ENCODE measurements around the gene C17orf58.
"Not testable (repeated sequence)": the region's sequence is repeated elsewhere in the genome, so short reads cannot be mapped to it uniquely, and the experiment has no call there.

The C17orf58 gene

DNA sequence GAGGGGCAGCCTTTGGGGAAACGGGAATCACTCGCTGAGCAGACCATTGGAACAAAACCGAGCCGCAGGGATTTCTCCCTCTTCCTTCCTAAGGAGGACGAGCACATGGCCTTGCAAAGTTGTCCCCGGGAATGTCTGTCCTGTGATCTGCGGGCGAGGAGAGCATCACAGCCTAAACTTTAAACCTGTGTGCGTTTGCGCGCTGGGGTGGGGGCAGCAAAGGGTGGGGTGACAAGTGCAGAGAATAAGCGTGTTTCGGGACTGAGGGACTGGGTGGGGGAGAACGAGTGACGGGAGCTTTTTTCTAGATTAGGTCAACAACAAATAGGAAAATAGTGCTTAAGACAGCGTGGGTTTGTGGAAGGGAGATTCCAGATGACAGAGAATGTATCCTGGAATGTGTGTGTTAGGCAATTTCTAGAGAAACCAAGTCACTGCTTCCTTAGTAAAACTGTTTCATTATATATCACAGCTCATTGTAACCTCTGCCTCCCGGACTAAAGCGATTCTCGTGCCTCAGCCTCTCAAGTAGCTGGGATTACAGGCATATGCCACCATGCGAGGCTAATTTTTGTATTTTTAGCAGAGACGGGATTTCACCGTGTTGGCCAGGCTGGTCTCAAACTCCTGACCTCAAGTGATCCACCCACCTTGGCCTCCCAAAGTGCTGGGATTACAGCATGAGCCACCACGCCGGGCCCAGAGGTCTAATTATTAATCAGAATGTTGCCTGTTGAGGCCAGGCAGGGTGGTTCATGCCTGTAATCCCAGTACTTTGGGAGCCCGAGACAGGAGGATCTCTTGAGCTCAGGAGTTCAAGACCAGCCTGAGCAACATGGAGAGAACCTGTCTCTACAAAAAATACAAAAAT is at the start of gene C17orf58:
C17orf58 (minus strand) TSS at position 169 of the 871 bp plus-strand sequence. CDS start 271 bp downstream, outside the sequence.
- DNase-seq (ENCODE audit: low read depth in 2 of 2): not testable (repeated sequence)

DNA sequence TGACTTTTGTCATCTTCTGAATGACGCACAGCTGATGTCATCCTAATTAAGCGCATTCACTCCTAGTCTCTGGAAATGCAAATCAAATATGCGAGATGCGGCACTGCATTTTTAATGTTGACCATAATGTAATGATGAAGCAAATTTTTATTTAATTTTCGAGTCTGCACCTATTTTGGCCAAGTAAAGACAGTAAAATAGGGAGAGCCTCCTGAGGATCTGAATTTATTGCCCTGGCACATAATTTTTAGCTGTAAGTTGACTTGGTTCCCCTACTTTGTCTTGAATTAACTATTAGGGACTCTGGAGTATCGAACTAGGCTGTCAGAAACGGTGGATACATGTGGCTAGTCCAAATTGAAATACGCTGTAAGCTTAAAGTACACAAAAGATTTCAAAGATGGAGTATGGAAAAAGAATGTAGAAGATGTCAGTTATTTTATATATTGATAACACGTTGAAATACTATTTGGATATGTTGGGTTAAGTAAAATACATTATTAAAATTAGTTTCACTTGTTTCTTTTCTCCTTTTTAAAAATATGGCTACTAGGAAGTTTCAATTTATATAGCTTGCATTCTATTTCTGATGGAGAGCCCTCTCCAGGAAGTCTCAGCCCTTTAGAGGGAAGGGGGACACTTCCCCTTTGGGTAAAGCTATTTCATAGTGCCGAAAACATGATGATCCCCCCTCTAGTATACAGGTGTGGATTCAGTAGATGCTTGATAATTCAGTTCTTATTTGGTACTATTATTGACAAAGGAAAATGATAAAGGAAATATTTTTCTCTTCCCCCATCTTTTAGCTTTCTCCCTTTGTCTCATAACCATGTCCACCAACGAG is 40.3 kb upstream of the C17orf58 start:
- DNase-seq (ENCODE audit: low read depth in 2 of 2): no peak

DNA sequence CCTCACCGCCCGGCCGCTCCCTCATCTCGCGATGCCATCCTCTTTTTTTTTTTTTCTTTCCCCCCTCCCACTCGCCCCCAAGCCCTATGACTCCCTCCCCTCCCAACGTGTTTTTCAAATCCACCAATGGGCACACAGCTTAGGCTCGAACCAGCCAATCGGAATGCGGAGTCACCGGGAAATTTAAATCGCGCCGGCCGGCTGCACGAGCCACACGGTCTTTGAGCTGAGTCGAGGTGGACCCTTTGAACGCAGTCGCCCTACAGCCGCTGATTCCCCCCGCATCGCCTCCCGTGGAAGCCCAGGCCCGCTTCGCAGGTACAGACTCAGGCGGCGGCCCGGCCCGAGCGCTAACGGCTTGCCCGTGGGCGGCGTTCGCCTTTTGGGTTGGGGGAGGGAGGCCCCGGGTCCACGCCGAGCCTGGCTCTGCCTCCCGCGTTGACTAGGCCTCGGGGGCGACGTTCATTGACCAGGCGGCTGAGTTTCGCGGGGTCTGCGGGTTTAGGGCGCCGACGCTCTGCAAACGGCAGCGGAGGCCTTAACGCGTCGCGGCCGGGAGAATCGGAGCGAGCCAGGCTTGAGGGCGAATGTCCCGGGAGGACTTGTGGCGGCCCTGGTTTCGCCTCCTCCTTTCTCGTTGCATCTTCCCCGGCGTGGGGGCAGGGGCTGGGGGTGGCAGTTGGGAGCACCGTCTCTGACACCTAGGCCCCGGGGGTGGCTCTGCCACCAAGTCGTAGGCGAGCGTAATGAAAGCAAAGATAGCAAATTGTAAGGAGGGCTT is 39.4 kb upstream of the C17orf58 start, which contains the start of gene KPNA2:
KPNA2 (plus strand) TSS at position 213 of the 781 bp plus-strand sequence. CDS start 1,398 bp downstream, outside the sequence.
- peak; percentile 78 to 86 for DNase-seq (ENCODE audit: low read depth in 2 of 2)

DNA sequence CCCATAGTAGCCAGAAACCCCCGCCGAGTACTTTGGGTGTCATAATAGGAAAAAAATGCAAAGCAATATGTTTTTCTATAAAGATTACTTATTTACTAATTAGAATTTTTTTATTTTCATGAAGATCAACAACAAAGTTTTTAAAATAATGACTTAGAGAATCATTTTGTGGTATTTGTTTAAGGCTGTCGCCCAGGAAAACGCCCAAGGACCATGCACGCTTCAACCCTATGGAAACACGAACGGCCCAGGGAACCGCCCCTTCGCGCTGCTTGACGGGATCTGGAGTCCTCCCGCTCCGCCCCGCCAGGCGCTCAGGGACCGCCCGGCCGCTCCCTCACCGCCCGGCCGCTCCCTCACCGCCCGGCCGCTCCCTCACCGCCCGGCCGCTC is 38.9 kb upstream of the C17orf58 start:
- DNase-seq (ENCODE audit: low read depth in 2 of 2): peak; percentile 74 to 88

DNA sequence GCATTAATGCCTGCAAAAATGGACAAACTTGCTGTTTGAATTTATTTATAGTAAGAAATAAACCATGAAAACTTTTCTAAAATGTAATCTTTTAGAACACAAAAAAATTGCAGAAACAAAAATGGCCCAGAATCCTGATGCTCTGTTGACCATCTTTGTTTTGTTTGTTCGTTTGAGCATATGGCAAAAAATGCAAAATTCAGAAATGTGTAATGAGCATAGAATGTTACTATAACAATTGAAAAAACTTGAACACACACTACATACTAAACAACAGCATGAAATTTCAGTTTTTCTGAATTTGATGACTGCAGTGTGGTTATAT is 38.1 kb upstream of the C17orf58 start:
- DNase-seq (ENCODE audit: low read depth in 2 of 2): no peak

DNA sequence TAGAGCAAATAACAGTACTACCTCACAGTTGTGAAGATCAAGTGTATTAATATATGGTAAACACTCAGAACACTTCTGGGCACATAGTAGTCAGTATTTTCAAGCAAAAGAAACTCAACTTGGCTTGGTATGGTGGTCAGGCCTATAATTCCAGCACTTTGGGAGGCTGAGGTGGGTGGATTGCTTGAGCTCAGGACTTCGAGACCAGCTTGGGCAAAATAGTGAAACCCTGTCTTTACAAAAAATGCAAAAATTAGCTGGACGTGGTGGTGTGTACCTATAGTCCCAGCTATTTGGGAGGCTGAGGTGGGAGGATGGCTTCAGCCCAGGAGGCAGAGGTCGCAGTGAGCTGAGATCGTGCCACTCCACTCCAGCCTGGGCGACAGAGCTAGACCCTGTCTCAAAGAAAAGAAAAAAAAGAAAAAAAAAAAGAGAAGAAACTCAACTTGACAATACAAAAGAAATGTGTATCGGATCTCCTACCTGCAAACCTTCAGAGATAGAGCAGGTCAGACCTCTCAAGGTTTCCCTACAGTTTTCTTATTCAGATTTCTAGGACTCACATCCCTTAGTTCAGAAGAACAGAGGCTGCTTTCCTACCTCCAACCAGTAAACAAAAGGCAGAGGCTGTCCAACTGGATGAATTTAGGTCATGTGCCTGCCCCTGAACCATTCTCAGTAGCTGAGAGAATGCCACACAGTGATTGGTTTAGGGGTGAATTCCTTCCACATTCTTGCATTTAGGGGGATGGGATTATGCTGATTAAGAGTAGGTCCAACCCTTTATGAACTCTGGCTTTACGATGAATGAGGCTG is 37.6 kb upstream of the C17orf58 start:
- no peak for DNase-seq (ENCODE audit: low read depth in 2 of 2)

DNA sequence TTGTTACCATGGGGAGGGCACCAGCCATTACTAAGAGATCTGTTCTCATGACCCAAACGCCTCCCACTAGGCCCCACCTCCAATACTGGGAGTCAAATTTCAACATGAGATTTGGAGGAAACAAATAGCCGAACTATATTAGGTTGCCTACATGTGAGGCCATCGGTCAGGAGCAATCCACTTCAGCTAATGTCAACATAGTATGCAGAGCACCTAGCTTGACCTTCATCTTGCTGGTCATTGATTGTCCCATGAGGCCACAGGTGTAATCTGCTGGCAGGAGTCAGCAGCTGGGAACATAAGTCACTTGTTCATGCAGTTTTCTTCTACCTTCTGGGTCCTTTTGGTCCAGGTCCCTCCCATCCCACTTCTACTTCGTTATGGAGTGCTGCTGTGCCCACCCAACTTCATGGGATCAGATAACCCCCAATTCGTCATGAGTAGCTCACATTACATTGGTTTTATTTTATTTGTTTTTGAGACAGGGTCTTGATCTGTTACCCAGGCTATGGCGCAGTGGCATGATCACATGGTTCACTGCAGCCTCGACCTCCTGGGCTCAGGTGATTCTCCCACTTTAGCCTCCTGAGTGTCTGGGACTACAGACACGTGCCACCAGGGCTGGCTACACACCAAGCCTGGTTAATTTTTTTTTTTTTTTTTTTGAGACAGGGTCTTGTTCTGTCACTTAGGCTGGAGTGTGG is 33.4 kb upstream of the C17orf58 start:
- DNase-seq (ENCODE audit: low read depth in 2 of 2): no peak

DNA sequence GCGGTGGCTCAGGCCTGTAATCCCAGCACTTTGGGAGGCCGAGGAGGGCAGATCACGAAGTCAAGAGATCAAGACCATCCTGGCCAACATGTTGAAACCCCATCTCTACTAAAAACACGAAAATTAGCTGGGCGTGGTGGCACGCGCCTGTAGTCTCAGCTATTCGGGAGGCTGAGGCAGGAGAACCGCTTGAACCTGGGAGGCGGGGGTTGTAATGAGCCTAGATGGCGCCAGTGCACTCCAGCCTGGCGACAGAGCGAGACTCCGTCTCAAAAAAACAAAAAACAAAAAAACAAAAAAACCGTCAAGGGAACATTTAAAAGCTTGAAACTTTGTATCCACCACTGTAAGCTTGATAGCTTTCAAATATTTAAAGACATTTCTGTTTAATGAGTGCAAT is 26.3 kb upstream of the C17orf58 start:
- DNase-seq (ENCODE audit: low read depth in 2 of 2): not testable (repeated sequence)

DNA sequence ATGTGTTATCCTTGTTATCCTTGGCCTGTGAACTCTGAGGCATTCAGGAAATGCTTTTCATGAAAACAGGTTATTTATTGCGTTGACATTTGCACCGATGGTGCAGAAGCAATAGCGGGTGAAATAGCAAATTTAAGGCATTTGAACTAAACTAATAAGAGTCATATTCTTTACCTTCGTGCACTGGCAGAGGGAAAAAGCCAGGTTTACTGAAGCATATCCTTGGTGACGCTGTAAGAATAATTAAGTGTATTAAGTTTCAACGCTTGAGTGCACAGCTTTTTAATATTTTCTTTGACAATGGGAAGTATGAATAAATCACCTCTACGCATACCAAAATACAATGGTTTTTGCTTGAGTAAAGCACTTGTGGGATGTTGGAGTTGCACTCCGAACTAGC is 25.7 kb upstream of the C17orf58 start:
- no peak for DNase-seq (ENCODE audit: low read depth in 2 of 2)

DNA sequence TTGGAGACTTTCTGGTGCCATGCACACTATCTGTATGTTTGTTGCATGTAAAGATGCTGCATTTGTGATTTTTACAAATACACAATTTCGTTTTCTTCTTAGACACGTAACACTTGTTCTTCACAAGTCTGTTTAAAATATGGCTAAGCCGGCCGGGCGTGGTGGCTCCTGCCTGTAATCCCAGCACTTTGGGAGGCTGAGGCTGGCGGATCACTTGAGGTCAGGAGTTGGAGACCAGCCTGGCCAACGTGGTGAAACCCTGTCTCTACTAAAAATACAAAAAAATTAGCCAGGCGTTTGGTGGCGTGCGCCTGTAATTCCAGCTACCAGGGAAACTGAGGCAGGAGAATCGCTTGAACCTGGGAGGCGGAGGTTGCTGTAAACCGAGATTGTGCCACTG is 24.5 kb upstream of the C17orf58 start:
- DNase-seq (ENCODE audit: low read depth in 2 of 2): not testable (repeated sequence)

DNA sequence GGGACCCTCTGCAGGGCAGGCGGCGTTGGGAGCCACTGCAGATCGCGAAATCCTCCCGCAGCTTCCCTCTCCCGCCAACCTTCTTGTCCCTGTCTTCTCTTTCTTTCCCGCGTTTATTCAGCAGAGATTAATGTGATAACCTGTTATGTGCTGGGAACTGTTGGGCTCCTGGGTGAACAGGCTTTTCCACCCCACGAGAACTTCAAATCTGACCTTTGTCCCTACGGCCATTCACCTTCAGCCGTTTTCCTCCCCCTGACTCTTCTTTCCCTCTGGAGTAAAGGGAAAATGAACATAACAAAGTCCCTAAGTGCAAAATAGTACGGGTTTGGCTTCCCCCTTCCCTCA is 24.1 kb upstream of the C17orf58 start:
- no peak for DNase-seq (ENCODE audit: low read depth in 2 of 2)

DNA sequence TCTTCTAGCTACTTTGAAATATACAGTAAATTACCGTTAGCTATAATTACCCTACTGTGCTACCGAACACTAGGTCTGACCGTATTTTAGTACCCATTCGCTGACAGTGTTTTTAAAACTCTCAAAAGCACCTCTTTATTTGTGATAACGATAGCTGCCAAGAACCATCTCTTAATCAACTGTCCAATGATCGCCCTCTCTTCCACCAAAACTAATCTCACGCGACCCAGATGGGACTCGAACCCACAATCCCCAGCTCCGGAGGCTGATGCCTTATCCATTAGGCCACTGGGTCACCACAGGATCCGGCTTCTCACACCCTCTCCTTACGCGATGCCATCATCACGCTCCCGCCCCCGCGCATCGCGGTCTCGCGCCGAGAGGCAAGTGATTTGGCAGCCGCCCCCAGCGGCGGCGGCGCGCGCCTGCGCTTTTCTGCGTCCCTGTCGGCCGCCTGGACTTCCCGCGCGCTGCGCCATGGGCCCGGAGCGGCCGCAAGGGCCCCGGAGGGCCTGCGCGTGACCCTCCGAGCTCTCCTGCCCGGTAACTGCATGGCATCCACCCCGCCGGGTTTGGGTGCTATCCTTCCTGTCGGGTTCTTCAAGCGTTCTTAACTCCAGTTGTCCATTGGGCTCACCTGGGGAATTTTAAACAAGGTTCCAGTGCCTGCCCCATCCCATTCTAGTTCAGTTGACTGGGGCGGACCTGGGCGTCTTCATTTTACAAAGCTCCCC is 23.6 kb upstream of the C17orf58 start:
- DNase-seq (ENCODE audit: low read depth in 2 of 2): peak; percentile 98 to 99

DNA sequence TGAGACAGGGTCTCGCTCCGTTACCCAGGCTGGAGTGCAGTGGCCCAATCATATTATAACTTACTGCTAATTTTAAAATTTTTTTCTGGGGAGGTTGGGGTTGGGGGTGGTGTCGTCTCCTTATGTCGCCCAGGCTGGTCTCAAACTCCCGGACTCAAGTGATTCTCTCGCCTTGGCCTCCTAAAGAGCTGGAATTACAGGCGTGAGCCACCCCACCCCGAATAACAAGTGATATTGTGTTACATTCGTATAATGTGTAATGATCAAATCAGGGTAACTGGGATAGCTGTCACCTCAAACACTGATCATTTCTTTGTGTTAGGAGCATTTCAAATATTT is 23.0 kb upstream of the C17orf58 start:
- no peak for DNase-seq (ENCODE audit: low read depth in 2 of 2)

DNA sequence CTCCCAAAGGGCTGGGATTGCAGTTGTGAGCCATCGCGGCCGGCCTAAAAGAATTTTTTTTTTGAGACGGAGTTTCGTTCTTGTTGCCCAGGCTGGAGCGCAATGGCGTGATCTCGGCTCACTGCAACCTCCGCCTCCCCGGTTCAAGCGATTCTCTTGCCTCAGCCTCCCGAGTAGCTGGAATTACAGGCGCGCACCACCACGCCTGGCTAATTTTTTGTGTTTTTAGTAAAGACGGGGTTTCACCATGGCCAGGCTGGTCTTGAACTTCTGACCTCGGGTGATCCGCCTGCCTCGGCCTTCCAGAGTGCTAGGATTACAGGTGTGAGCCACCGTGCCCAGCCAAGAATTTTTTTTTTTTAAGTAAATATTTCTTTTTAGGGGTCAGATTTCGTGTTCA is 22.2 kb upstream of the C17orf58 start:
- DNase-seq (ENCODE audit: low read depth in 2 of 2): not testable (repeated sequence)

DNA sequence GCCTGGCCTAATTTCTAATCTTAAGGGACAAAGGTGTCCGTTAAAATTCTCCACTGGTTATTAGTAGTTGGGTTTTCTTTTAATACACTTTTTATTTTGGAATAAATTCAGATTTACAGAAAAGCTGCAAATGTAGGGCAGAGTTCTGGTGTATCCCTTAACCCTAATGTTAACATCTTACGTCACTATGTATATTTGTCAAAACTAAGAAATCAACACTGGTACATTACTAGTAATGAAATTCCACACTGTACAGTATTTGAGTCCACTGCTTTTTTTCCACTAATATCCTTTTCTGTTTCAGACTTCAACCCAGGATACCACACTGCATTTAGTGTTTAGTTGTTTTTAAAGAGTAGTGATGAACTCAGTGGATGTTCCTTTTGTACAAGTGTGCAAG is 20.6 kb upstream of the C17orf58 start:
- DNase-seq (ENCODE audit: low read depth in 2 of 2): no peak

DNA sequence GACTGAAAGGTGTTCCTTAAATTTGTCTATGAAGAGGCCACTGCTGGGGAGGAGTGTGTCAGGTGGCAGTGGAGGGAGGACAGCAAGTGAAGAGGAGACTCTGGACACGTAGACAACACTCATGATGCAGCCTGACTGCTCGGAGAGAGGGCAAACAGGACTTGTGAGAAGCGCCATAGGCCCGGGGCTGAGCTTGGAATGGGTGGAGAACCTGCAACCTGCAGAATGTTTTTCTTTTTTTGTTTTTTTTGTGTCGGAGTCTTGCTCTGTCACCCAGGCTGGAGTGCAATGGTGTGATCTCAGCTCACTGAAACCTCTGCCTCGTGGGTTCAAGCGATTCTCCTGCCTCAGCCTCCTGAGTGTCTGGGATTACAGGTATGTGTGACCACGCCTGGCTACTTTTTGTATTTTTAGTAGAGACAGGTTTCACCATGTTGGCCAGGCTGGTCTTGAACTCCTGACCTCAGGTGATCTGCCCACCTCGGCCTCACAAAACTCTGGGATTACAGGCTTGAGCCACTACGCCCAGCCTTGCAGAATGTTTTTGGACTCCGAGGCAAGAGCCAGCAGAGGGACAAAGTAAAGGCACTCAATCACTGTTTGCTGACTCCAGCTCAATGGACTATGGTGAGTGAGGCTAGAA is 18.9 kb upstream of the C17orf58 start:
- no peak for DNase-seq (ENCODE audit: low read depth in 2 of 2)

DNA sequence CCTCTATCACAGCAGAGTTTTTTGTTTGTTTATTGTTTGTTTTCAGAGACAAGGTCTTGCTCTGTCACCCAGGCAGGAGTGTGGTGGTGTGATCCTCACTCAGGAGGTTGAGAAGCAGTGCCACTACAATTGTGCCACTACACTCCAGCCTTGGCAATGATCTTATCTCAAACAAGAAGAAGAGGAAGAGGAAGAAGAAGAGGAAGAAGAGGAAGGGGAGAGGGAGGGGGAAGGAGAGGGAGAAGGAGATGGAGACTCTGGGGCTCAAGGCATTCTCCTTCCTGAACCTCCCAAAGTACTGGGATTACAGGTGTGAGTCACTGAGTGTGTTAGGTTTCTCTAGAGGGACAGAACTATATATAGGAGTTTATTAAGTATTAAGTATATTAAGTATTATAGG is 17.1 kb upstream of the C17orf58 start:
- DNase-seq (ENCODE audit: low read depth in 2 of 2): no peak

DNA sequence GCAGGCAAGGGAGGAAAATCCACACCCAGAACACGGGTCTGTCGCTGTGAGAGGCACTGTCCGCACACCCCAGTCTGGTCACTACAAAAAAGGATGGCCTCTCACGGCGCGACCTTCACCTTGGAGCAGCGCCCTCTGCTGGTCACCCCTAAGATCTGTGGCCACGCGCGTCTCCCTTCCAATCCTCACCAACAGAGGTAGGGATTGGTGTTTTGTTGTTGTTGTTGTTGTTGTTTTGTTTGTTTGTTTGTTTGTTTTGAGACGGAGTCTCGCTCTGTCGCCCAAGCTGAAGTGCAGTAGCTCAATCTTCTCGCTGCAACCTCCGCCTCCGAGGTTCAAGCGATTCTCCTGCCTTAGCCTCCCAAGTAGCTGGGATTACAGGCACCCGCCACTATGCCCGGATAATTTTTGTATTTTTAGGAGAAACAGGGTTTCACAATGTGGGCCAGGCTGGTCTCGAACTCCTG is 15.0 kb upstream of the C17orf58 start:
- DNase-seq (ENCODE audit: low read depth in 2 of 2): peak; percentile 46 to 60

DNA sequence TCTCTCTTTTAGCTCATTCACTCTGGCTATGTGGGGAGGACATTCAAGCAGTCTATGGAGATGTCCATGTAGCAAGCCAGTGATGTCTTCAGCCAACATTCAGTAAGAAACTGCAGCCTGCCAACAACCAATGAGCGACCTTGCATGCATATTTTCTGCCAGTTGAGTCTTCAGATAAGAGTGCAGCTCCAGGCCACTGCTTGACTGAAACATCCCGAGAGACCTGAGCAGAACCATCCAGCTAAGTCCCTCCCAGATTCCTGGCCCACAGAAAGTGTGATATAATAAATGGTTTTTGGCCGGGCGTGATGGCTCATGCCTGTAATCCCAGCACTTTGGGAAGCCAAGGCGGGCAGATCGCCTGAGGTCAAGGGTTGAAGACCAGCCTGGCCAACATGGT is 10.5 kb upstream of the C17orf58 start:
- DNase-seq (ENCODE audit: low read depth in 2 of 2): no peak
